Left renal cortex interstitium (tissue), 4 donors: Measurements from ENCODE around the gene GABRB3. TPM values are rescaled to one million over a fixed set of nuclear protein-coding genes. Genes with fewer than 3 reads are reported as not detected.

ENCODE experiments used
- DNase-seq, 4 donors: peaks; one replicate each; pipeline ENCODE4 v3.0.0-alpha.2; 2013; ENCODE audit warnings: low read depth in 4 of 4, low spot score in 2 of 4, missing footprints in 1 of 4
- polyA plus RNA-seq, 4 donors: library from polyadenylated mRNA; unstranded; fragments of 120-200 nt; gene quantifications; one replicate each; pipeline ENCODE4 v1.2.1, GENCODE V29; 2013; ENCODE audit not compliant: insufficient read length in 4 of 4

Gene GABRB3
- polyA plus RNA-seq, 4 donors = 5.7 to 7.8 (median 6.5) TPM

GRCh38 chr15:26565542-26565941 is 207.3 kb downstream of the GABRB3 start:
- DNase-seq = no peak

GRCh38 chr15:26564361-26564760 is 208.5 kb downstream of the GABRB3 start:
- DNase-seq = no peak

GRCh38 chr15:26562336-26562735 is 210.5 kb downstream of the GABRB3 start:
- no peak for DNase-seq

GRCh38 chr15:26561896-26562295 is 211.0 kb downstream of the GABRB3 start:
- no peak for DNase-seq

- no peak for DNase-seq
Observed at GRCh38 chr15:26561130-26561529, 211.7 kb downstream of the GABRB3 start.

- DNase-seq = no peak
Observed at GRCh38 chr15:26555898-26556297, 217.0 kb downstream of the GABRB3 start.

- no peak for DNase-seq
Observed at GRCh38 chr15:26551473-26551872, 221.4 kb downstream of the GABRB3 start.

- DNase-seq = no peak
Observed at GRCh38 chr15:26550880-26551279, 222.0 kb downstream of the GABRB3 start.

- DNase-seq = no peak
Observed at GRCh38 chr15:26537663-26538062, 235.2 kb downstream of the GABRB3 start.

- DNase-seq = no peak
Observed at GRCh38 chr15:26531489-26531888, 241.4 kb downstream of the GABRB3 start.

GRCh38 chr15:26525096-26525495 is 247.8 kb downstream of the GABRB3 start:
- DNase-seq = no peak

- no peak for DNase-seq
Observed at GRCh38 chr15:26521691-26522198, 251.1 kb downstream of the GABRB3 start.

GRCh38 chr15:26521130-26521529 is 251.7 kb downstream of the GABRB3 start:
- DNase-seq = no peak

- no peak for DNase-seq
Observed at GRCh38 chr15:26518885-26519284, 254.0 kb downstream of the GABRB3 start.

- DNase-seq = no peak
Observed at GRCh38 chr15:26516102-26516980, 256.5 kb downstream of the GABRB3 start.

GRCh38 chr15:26504009-26504408 is 268.9 kb downstream of the GABRB3 start:
- no peak for DNase-seq

Other genes with a start within 250 kb of the GABRB3 start
- under 1 TPM; 0.24 to 0.36 (median 0.27) TPM for gene GABRA5, start 94.0 kb upstream of the GABRB3 start, polyA plus RNA-seq
- gene GABRG3, start 198.1 kb upstream of the GABRB3 start, polyA plus RNA-seq = 1 to 10 TPM; 1.3 to 2.0 (median 1.7) TPM